Fibroblast of the aortic adventitia (primary cell): Measurements from ENCODE around the gene ZACN. TPM values are rescaled to one million over a fixed set of nuclear protein-coding genes. Genes with fewer than 3 reads are reported as not detected.

Source experiments
- DNase-seq: peaks from one replicate; pipeline ENCODE4 v3.0.0-alpha.2; 2010; ENCODE audit warnings: low read depth
- H3K4me3 ChIP-seq: 2 replicates; pipeline ENCODE4 v1.5.1; 2011; ENCODE audit warnings: low read depth, mild to moderate bottlenecking, control low read depth, low read length, moderate library complexity
- total RNA-seq: library from RNA; depleted of rRNA; stranded (reverse); fragments of >200 nt; gene quantifications from 2 replicates; pipeline ENCODE4 v1.2.3, GENCODE V29; 2012; ENCODE audit warnings: low replicate concordance
- TF ChIP-seq, protein P1 (sequence below): IDR thresholded peaks from 2 replicates; pipeline ENCODE4 v1.5.1; 2011; ENCODE audit warnings: mild to moderate bottlenecking, low read length, control low read depth, inconsistent platforms; ENCODE audit not compliant: insufficient read depth

ZACN gene
- total RNA-seq, 1 donor: not detected

DNA sequence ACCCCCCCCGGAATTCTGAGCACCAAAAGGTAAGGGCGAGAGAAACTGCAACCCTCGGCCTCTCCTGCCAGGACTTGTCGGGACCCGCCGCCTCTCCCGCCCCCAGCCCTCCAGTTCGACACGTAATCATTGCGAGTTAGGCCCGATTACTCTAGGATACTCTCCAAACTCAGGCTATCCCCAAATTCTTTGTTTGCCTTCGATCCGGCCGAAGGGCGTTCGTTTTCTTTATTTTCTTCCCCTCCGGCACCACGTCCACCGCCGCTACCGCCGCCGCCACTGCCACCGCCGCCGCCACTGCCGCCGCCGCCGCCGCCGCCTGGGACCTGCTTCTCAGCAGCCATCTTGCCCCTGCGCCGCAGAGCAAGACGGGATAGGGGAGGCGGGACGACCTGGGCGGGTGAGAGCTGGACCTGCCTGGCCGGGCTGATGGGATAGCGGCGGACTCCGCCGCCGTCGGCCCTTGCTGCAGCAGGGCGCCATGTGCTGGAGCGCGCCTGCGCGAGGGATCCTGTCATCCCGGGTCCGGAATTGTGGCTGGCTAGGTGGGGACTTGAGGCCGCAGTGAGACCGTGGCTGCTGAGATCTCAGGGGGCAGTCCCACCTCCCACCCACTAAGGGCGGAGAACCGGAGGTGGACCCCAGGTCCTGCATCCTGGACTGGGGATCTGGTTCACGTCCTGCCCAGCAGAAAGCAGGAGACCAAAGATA lies 6.7 kb upstream of the ZACN start, which contains the start of gene SRP68:
Gene SRP68 (minus strand): TSS at position 370 of the 711 bp plus-strand sequence. CDS start 26 bp downstream, at position 344.
- TF ChIP-seq, protein P1, sequence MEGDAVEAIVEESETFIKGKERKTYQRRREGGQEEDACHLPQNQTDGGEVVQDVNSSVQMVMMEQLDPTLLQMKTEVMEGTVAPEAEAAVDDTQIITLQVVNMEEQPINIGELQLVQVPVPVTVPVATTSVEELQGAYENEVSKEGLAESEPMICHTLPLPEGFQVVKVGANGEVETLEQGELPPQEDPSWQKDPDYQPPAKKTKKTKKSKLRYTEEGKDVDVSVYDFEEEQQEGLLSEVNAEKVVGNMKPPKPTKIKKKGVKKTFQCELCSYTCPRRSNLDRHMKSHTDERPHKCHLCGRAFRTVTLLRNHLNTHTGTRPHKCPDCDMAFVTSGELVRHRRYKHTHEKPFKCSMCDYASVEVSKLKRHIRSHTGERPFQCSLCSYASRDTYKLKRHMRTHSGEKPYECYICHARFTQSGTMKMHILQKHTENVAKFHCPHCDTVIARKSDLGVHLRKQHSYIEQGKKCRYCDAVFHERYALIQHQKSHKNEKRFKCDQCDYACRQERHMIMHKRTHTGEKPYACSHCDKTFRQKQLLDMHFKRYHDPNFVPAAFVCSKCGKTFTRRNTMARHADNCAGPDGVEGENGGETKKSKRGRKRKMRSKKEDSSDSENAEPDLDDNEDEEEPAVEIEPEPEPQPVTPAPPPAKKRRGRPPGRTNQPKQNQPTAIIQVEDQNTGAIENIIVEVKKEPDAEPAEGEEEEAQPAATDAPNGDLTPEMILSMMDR: no peak
- DNase-seq: peak; percentile 85
- peak within 1 kb of the TSS; percentile 98 for H3K4me3 ChIP-seq

DNA sequence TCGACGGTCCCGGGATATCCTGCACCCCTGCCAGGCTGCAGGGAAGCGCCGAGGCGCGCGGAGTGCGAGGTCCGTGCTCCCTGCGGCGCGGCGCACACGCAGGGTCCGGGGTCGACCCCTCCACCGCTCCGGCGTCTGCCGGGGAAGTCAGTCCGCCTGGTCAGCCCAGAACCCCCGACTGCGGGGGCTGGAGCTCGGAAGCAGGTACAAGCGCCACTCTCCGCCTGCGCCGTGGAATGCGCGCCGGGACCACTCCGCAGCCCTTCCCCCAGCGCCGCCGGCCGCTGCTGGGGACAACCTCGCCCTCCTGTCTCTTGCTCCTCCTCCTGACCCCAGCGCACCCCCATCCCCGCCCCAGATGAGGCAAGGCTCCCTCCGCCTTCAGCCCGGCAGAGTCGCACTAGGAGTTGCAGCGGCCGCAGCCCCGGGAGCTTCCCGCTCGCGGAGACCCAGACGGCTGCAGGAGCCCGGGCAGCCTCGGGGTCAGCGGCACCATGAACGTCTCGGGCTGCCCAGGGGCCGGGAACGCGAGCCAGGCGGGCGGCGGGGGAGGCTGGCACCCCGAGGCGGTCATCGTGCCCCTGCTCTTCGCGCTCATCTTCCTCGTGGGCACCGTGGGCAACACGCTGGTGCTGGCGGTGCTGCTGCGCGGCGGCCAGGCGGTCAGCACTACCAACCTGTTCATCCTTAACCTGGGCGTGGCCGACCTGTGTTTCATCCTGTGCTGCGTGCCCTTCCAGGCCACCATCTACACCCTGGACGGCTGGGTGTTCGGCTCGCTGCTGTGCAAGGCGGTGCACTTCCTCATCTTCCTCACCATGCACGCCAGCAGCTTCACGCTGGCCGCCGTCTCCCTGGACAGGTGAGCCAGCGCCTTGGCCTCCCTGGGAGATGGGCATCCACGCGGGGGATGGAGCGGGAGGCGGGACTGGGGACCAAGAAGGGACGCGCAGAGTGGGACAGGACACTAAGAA lies 4.3 kb upstream of the ZACN start, which contains the start of gene GALR2:
Gene GALR2 (plus strand): TSS at position 392 of the 974 bp plus-strand sequence. CDS start 103 bp downstream, at position 495.
- TF ChIP-seq, protein P1: no peak
- no peak for DNase-seq
- H3K4me3 ChIP-seq: no peak within 1 kb of the TSS

DNA sequence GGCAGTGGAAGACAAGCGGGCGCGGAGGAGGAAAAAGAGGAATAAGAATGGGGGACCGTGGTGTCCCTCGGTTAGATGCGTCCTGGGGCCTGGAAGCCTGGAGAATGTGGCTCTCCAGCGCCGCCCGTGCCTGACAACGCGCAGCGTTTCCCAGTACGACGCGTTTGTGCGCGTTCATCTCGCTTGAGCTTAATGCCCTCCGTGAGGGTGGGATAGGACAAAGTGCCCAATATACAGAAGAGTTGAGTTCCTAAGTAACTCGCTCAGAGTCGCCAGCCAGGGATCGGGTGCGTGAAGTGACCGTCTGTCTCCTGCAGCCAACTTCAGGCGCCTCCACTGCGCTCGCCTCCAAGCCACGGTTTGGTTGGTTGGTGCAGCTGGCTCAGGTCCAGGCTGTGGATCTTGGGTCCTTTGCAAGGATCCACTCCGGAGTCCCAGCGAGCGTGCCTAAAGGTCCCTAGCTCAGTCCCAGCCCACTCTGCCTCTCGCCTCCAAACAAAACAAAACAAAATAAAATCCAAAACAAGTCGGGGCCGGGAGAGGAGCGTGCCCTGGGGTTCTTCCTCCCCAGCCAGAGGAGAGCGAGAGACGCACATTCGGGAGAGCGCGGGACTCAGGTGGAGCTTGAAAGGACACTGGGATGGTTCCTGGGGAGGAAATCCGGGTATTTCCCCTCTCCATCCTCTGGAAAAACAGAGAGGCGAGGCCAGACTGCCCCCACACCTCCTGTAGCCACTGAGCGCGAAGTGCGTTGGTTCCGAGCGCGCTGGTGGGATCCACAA lies 3.4 kb upstream of the ZACN start:
- DNase-seq: no peak
- TF ChIP-seq, protein P1: no peak
- no peak overlapping the region for H3K4me3 ChIP-seq

DNA sequence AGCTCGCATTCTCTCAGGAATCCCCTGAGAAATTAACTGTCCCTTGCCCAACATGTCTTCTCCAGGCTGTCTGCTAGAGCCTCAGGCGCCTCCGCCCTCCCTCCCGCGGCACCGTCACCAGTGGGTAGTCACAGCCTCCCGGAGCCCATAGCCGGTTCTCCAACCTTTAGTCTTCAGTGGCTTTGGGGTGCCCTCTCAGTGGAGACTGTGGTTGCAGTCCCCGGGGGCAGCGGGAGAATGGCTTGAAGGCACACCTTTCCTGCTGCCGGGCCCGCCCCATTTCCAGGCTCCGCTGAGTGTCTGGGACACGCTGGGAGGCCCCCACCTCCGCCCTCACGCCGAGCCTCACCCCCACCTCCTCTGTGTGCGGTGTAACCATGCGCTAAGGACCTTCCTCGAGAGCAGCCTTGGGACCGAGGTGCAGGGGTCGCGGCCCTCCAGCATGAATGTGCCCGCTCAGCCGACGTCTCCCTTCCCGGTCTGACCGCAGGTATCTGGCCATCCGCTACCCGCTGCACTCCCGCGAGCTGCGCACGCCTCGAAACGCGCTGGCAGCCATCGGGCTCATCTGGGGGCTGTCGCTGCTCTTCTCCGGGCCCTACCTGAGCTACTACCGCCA lies 2.7 kb upstream of the ZACN start:
- H3K4me3 ChIP-seq: no peak overlapping the region
- TF ChIP-seq, protein P1: no peak
- no peak for DNase-seq

DNA sequence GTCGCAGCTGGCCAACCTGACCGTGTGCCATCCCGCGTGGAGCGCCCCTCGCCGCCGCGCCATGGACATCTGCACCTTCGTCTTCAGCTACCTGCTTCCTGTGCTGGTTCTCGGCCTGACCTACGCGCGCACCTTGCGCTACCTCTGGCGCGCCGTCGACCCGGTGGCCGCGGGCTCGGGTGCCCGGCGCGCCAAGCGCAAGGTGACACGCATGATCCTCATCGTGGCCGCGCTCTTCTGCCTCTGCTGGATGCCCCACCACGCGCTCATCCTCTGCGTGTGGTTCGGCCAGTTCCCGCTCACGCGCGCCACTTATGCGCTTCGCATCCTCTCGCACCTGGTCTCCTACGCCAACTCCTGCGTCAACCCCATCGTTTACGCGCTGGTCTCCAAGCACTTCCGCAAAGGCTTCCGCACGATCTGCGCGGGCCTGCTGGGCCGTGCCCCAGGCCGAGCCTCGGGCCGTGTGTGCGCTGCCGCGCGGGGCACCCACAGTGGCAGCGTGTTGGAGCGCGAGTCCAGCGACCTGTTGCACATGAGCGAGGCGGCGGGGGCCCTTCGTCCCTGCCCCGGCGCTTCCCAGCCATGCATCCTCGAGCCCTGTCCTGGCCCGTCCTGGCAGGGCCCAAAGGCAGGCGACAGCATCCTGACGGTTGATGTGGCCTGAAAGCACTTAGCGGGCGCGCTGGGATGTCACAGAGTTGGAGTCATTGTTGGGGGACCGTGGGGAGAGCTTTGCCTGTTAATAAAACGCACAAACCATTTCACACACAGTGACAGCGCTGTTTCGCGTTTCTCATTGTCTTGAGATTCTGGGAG lies 2.0 kb upstream of the ZACN start:
- TF ChIP-seq, protein P1: no peak
- no peak overlapping the region for H3K4me3 ChIP-seq
- DNase-seq: no peak
